GM23248 (cell line): ENCODE data around the gene NUMA1. TPM values are rescaled to one million over a fixed set of nuclear protein-coding genes. Genes with fewer than 3 reads are reported as not detected.

Source experiments
- DNase-seq: peaks from one replicate; pipeline ENCODE4 v3.0.0-alpha.2; 2015
- H2AFZ ChIP-seq: fragments of 200-600 bp; sonication (generic); 2 replicates; pipeline ENCODE4 v1.6.1; 2016; ENCODE audit warnings: antibody characterized with exemption
- H3F3A ChIP-seq: fragments of 200-600 bp; sonication (generic); 2 replicates; pipeline ENCODE4 v1.6.1; 2016; ENCODE audit warnings: mild to moderate bottlenecking, antibody characterized with exemption, mixed run types; ENCODE audit not compliant: insufficient read depth
- H3K27ac ChIP-seq: fragments of 200-600 bp; sonication (generic); 2 replicates; pipeline ENCODE4 v1.5.1; 2016; ENCODE audit warnings: mild to moderate bottlenecking
- H3K27me3 ChIP-seq: fragments of 200-600 bp; sonication (generic); replicated peaks from 2 replicates; pipeline ENCODE4 v1.6.1; 2016; ENCODE audit warnings: mild to moderate bottlenecking; ENCODE audit not compliant: insufficient read depth
- H3K36me3 ChIP-seq: fragments of 200-600 bp; sonication (generic); 2 replicates; pipeline ENCODE4 v1.6.1; 2016; ENCODE audit warnings: low read depth, mild to moderate bottlenecking
- H3K4me1 ChIP-seq: fragments of 200-600 bp; sonication (generic); 2 replicates; pipeline ENCODE4 v1.6.1; 2016; ENCODE audit warnings: mild to moderate bottlenecking; ENCODE audit not compliant: insufficient read depth
- H3K4me2 ChIP-seq: fragments of 200-600 bp; sonication (generic); one replicate; pipeline ENCODE4 v1.6.1; 2016; ENCODE audit warnings: mild to moderate bottlenecking; ENCODE audit not compliant: unreplicated experiment
- H3K4me3 ChIP-seq: fragments of 200-600 bp; sonication (generic); 2 replicates; pipeline ENCODE4 v1.5.1; 2016; ENCODE audit warnings: mild to moderate bottlenecking
- H3K79me2 ChIP-seq: fragments of 200-600 bp; sonication (generic); 2 replicates; pipeline ENCODE4 v1.6.1; 2016; ENCODE audit warnings: mild to moderate bottlenecking; ENCODE audit not compliant: insufficient read depth
- H3K9ac ChIP-seq: fragments of 200-600 bp; sonication (generic); 2 replicates; pipeline ENCODE4 v1.6.1; 2016; ENCODE audit warnings: mild to moderate bottlenecking
- H3K9me2 ChIP-seq: fragments of 200-600 bp; sonication (generic); 2 replicates; pipeline ENCODE4 v1.6.1; 2016; ENCODE audit warnings: mixed run types, mild to moderate bottlenecking, moderate library complexity; ENCODE audit not compliant: insufficient read depth
- H3K9me3 ChIP-seq: fragments of 200-600 bp; sonication (generic); one replicate; pipeline ENCODE4 v1.6.1; 2017; ENCODE audit warnings: low read depth
- H4K20me1 ChIP-seq: fragments of 200-600 bp; sonication (generic); 2 replicates; pipeline ENCODE4 v1.6.0; 2016; ENCODE audit not compliant: insufficient read depth
- EZH2 ChIP-seq: fragments of 200-600 bp; sonication (generic); IDR thresholded peaks from 2 replicates; pipeline ENCODE4 v1.6.1; 2018; ENCODE audit warnings: antibody characterized with exemption, mild to moderate bottlenecking; ENCODE audit not compliant: insufficient read depth, poor library complexity, severe bottlenecking
- EZH2phosphoT487 ChIP-seq: fragments of 200-600 bp; sonication (generic); IDR thresholded peaks from 2 replicates; pipeline ENCODE4 v1.6.1; 2018; ENCODE audit warnings: antibody characterized with exemption, moderate library complexity, mild to moderate bottlenecking, low read depth; ENCODE audit not compliant: insufficient read depth
- WGBS, 2 experiments: methylation state at CpG; one replicate each; pipeline ENCODE4 v1.1.6; 2015 to 2017; ENCODE audit warnings: low lambda C conversion rate in 2 of 2, low coverage in 1 of 2; ENCODE audit errors: missing lambda C conversion rate in 2 of 2; 5-methylcytosine and 5-hydroxymethylcytosine counted together
- in situ Hi-C: fragments of 300-500 bp; cut with MboI; formaldehyde crosslinking; loops from 2 replicates; pipeline ENCODE4 v1.15.0; 2020
- polyA plus RNA-seq: library from polyadenylated mRNA; unstranded; fragments of >200 nt; fragmentation: Nextera tagmentation; extraction: Ambion mirVana; gene quantifications from 2 replicates; pipeline ENCODE4 v1.2.1, GENCODE V29; 2016
- total RNA-seq: library from RNA; depleted of rRNA; stranded (reverse); fragments of >200 nt; shearing (Covaris generic); gene quantifications from 2 replicates; pipeline ENCODE4 v1.2.3, GENCODE V29; 2014

NUMA1 gene
- total and polyA plus RNA-seq, 2 experiments from 2014 or later: 51.5 to 124 TPM

DNA sequence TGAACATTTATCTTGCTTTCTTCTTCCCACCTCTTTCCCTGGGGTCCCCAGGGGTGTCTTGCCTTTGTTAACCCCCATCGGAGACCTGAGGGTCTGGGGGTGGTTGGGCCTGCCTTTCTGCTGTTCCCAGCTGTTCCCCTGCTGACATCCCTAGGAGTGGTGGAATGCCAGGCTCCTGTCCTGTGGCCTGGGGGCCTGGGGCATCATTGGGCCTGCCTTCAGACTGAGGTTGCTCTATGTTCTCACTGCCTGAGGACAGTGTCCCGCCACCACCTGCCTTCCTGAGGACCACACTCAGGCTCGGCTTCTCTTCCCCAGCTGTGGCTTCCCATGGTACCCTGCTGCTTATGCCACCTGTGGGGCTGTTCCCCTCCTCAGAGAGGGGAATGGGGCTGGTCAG, 82.7 kb downstream of the NUMA1 start:
- WGBS, 2 experiments: 91 to 92% methylated on average over 3 of the region's 3 CpGs
- Histone ChIP-seq H3K27ac (no peak overlapping the region), H3K4me1 (no peaks in the 10 kb centered on the region)

GRCh38 chr11:71996946-71997345, 83.4 kb downstream of the NUMA1 start:
- Histone ChIP-seq H2AFZ (no peak overlapping the region), H3K4me3 (no peak overlapping the region), H4K20me1 (no peaks in the 10 kb centered on the region), H3F3A (peaks cover 3% of the 10 kb centered on the region; the same call in 1 of the 2 replicates), H3K79me2 (no peaks in the 10 kb centered on the region), H3K9ac (no peak overlapping the region), H3K4me2 (no peak overlapping the region), H3K36me3 (no peaks in the 10 kb centered on the region), H3K9me2 (no peaks in the 10 kb centered on the region), H3K27ac (no peak overlapping the region), H3K27me3 (no peaks in the 10 kb centered on the region), H3K9me3 (no peaks in the 10 kb centered on the region), H3K4me1 (no peaks in the 10 kb centered on the region)
- TF ChIP-seq EZH2phosphoT487: no peak
- TF ChIP-seq EZH2: no peak
- 77 to 82% methylated on average over 8 of the region's 8 CpGs for WGBS, 2 experiments
- no peak for DNase-seq
- in situ Hi-C loops: no loop called here

More for the DNA sequence above, 82.7 kb downstream of the NUMA1 start:
- DNase-seq: no peak
- Histone ChIP-seq H3K79me2 (no peaks in the 10 kb centered on the region), H3K9me2 (no peaks in the 10 kb centered on the region), H3K27me3 (no peaks in the 10 kb centered on the region), H2AFZ (no peak overlapping the region), H3K4me2 (no peak overlapping the region), H3K36me3 (no peaks in the 10 kb centered on the region), H3K9ac (no peak overlapping the region), H3F3A (peaks cover 10% of the 10 kb centered on the region), H3K9me3 (no peaks in the 10 kb centered on the region), H4K20me1 (no peaks in the 10 kb centered on the region), H3K4me3 (no peak overlapping the region)
- in situ Hi-C loops: no loop called here
- no peak for TF ChIP-seq EZH2
- no peak for TF ChIP-seq EZH2phosphoT487

GRCh38 chr11:71996517-71996916, 83.8 kb downstream of the NUMA1 start:
- Histone ChIP-seq H3K4me1 (no peaks in the 10 kb centered on the region), H3K27me3 (no peaks in the 10 kb centered on the region), H4K20me1 (no peaks in the 10 kb centered on the region), H3K9me2 (no peaks in the 10 kb centered on the region), H3K4me2 (no peak overlapping the region), H3K9me3 (no peaks in the 10 kb centered on the region), H3K9ac (no peak overlapping the region), H3K27ac (no peak overlapping the region), H3K79me2 (no peaks in the 10 kb centered on the region), H3K36me3 (0 out of 2 replicates have a peak, but pooled peaks cover under 1% of the 10 kb centered on the region), H2AFZ (no peak overlapping the region), H3K4me3 (no peak overlapping the region), H3F3A (no peaks in the 10 kb centered on the region; the same call in 1 of the 2 replicates)
- no peak for DNase-seq
- in situ Hi-C loops: no loop called here
- WGBS, 2 experiments: 86 to 96% methylated on average over 4 of the region's 4 CpGs
- no peak for TF ChIP-seq EZH2
- no peak for TF ChIP-seq EZH2phosphoT487

DNA sequence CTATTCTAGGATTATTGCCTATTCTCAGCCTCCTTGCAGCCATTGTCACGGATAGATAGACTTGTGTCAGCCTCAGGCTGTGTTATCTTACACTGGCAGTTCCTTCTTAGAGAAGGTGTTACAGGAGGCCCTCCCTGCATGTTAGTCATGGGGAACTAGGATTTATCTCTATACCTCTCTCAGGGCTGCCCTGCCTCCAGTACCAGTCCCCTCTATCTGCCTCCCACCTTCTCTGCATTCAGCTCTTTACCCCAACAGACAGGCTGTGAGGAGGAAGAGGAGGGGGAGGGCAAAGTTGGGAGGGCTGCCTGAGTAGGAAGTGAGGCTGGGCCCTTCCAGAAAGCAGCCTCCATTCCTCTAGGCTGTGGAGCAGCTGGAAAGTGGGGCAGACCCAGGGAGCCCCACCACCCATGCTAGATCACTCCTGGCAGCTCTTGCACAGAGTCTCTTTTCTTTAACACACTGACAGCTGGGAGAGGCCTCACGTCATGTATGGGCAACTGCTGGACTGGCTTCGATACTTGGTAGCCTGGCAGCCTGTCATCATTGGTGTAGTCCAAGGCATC, 84.5 kb downstream of the NUMA1 start:
- DNase-seq: no peak
- in situ Hi-C loops: no loop called here

More for the DNA sequence above, 84.5 kb downstream of the NUMA1 start:
- H3K27ac ChIP-seq: no peak overlapping the region
- H3K36me3 ChIP-seq: peaks cover 5% of the 10 kb centered on the region; the same call in 1 of the 2 replicates
- no peaks in the 10 kb centered on the region for H3F3A ChIP-seq
- H3K27me3 ChIP-seq: no peaks in the 10 kb centered on the region
- 77 to 100% methylated on average over 2 to 3 of the region's 3 CpGs for WGBS, 2 experiments
- H3K9ac ChIP-seq: no peak overlapping the region
- TF ChIP-seq EZH2 (no peak), EZH2phosphoT487 (no peak)
- H3K79me2 ChIP-seq: no peaks in the 10 kb centered on the region
- H3K4me1 ChIP-seq: no peaks in the 10 kb centered on the region
- no peak overlapping the region for H3K4me2 ChIP-seq
- H2AFZ ChIP-seq: no peak overlapping the region
- no peaks in the 10 kb centered on the region for H3K9me3 ChIP-seq
- H3K4me3 ChIP-seq: no peak overlapping the region
- no peaks in the 10 kb centered on the region for H4K20me1 ChIP-seq
- H3K9me2 ChIP-seq: no peaks in the 10 kb centered on the region
